Lower leg skin (tissue), 3 donors: Measurements from ENCODE around the gene PDE6A.

Experiments used
- CTCF ChIP-seq, 3 donors: fragments of 450-650 bp; IDR thresholded peaks; one replicate each; pipeline ENCODE4 v1.5.1; 2016; ENCODE audit warnings: antibody characterized with exemption in 3 of 3, mild to moderate bottlenecking in 3 of 3, moderate library complexity in 2 of 3
- POLR2A ChIP-seq, 2 donors: fragments of 450-650 bp; IDR thresholded peaks; one replicate each; pipeline ENCODE4 v1.6.1; 2016 to 2017; ENCODE audit warnings: antibody characterized with exemption in 2 of 2, mild to moderate bottlenecking in 1 of 2, moderate library complexity in 1 of 2

- TF ChIP-seq CTCF (IDR thresholded peaks at IDR 0.05), result no peak
- no peak for TF ChIP-seq POLR2A (IDR thresholded peaks at IDR 0.05)
Observed at GRCh38 chr5:149975409-149975808, 30.8 kb upstream of the PDE6A start.
